H1 (cell line): ENCODE results near the gene SUPT4H1. TPM values are rescaled to one million over a fixed set of nuclear protein-coding genes. Genes with fewer than 3 reads are reported as not detected.

Experiments
- CTCF ChIA-PET: fragments of 300-600 bp; sonication (Branson Sonifier 250); formaldehyde crosslinking; loops from one replicate; lab custom pipeline; 2021; ENCODE audit not compliant: partially characterized antibody; lab: Charles Lee
- POLR2A ChIA-PET: fragments of 300-600 bp; sonication (Branson Sonifier 250); formaldehyde crosslinking; loops from one replicate; lab custom pipeline; 2021; ENCODE audit warnings: inconsistent platforms; ENCODE audit not compliant: partially characterized antibody; lab: Charles Lee
- DNase-seq, 2 experiments: peaks; one replicate each; pipeline versions ENCODE4 v3.0.0 to v3.0.0-alpha.2; 2010 to 2022; ENCODE audit warnings: low spot score in 2 of 2, low read depth in 1 of 2, mixed read lengths in 1 of 2
- FAIRE-seq: peaks from 2 replicates; lab custom pipeline; 2011; peaks lifted over from hg19 to GRCh38; lab: Jason Lieb, UNC
- H2AFZ ChIP-seq: 2 replicates; pipeline ENCODE4 v1.8.1; 2012; ENCODE audit warnings: low read length, inconsistent platforms
- H2AK5ac ChIP-seq: 2 replicates; pipeline ENCODE4 v1.6.1; 2013; ENCODE audit warnings: low read depth, low read length
- H2BK120ac ChIP-seq: replicated peaks from 2 replicates; pipeline ENCODE3; 2013; ENCODE audit warnings: low read depth, low read length, inconsistent platforms
- H2BK12ac ChIP-seq: 2 replicates; pipeline ENCODE4 v1.6.1; 2013; ENCODE audit warnings: low read depth, low read length
- H2BK15ac ChIP-seq: 2 replicates; pipeline ENCODE4 v1.6.1; 2013; ENCODE audit warnings: low read length
- H2BK20ac ChIP-seq: 2 replicates; pipeline ENCODE4 v1.6.1; 2013; ENCODE audit warnings: low read length
- H2BK5ac ChIP-seq: 2 replicates; pipeline ENCODE4 v1.6.1; 2013; ENCODE audit warnings: low read depth, low read length
- H3K14ac ChIP-seq: 2 replicates; pipeline ENCODE4 v1.6.1; 2013; ENCODE audit warnings: inconsistent platforms; ENCODE audit not compliant: insufficient read length
- H3K18ac ChIP-seq: 2 replicates; pipeline ENCODE4 v1.6.1; 2013; ENCODE audit warnings: low read length; ENCODE audit errors: extremely low read depth
- H3K23ac ChIP-seq: 2 replicates; pipeline ENCODE4 v1.6.1; 2013; ENCODE audit warnings: inconsistent platforms; ENCODE audit not compliant: insufficient read length
- H3K23me2 ChIP-seq: 2 replicates; pipeline ENCODE4 v1.6.1; 2013; ENCODE audit warnings: low read depth, low read length
- H3K27ac ChIP-seq: 2 replicates; pipeline ENCODE4 v1.6.1; 2011; ENCODE audit warnings: low read depth, low read length, inconsistent platforms
- H3K27me3 ChIP-seq, 4 experiments: replicated peaks in 1 of 4; 1 replicate in 1 of 4; 2 replicates in 3 of 4; pipeline versions ENCODE4 v1.6.1 to v1.8.1; 2011 to 2013; ENCODE audit warnings: low read length in 3 of 4, mild to moderate bottlenecking in 3 of 4, inconsistent platforms in 2 of 4, mixed read lengths in 2 of 4, moderate library complexity in 1 of 4; ENCODE audit not compliant: control insufficient read depth in 3 of 4, insufficient read depth in 3 of 4; ENCODE audit errors: extremely low read depth in 1 of 4
- H3K36me3 ChIP-seq, 4 experiments: 2 replicates each; pipeline versions ENCODE4 v1.6.1 to v1.8.1; 2011 to 2013; ENCODE audit warnings: mild to moderate bottlenecking in 4 of 4, low read length in 3 of 4, moderate library complexity in 2 of 4, control low read depth in 1 of 4, inconsistent platforms in 1 of 4; ENCODE audit not compliant: insufficient read depth in 4 of 4, control insufficient read depth in 2 of 4
- H3K4ac ChIP-seq: replicated peaks from 2 replicates; pipeline ENCODE3; 2013; ENCODE audit warnings: low read length, low read depth, mixed read lengths, inconsistent platforms; ENCODE audit not compliant: insufficient read length
- H3K4me1 ChIP-seq, 4 experiments: replicated peaks in 1 of 4; 1 replicate in 1 of 4; 2 replicates in 3 of 4; pipeline versions ENCODE4 v1.6.1 to v1.8.1; 2011 to 2013; ENCODE audit warnings: low read length in 3 of 4, inconsistent platforms in 2 of 4, mixed read lengths in 1 of 4; ENCODE audit not compliant: insufficient read depth in 4 of 4, control insufficient read depth in 3 of 4
- H3K4me2 ChIP-seq, 2 experiments: 2 replicates each; pipeline versions ENCODE4 v1.6.1 to v1.8.1; 2011 to 2013; ENCODE audit warnings: low read depth in 2 of 2, low read length in 2 of 2, control low read depth in 1 of 2, inconsistent platforms in 1 of 2, mild to moderate bottlenecking in 1 of 2; ENCODE audit not compliant: insufficient read depth in 1 of 2
- H3K4me3 ChIP-seq, 4 experiments: fragments of 200-600, 300-600 bp in 1 of 4; sonication (generic), shearing (Covaris generic), sonication (Bioruptor Twin) in 1 of 4; 2 replicates each; pipeline versions ENCODE4 v1.5.1 to v1.8.1; 2011 to 2016; ENCODE audit warnings: low read length in 4 of 4, low read depth in 3 of 4, control low read depth in 2 of 4, inconsistent platforms in 2 of 4, mild to moderate bottlenecking in 2 of 4, mixed read lengths in 1 of 4, moderate library complexity in 1 of 4; ENCODE audit not compliant: insufficient read depth in 2 of 4; ENCODE audit errors: extremely low read depth in 1 of 4
- H3K56ac ChIP-seq: replicated peaks from 2 replicates; pipeline ENCODE3; 2013; ENCODE audit warnings: low read depth, mild to moderate bottlenecking, mixed read lengths, low read length, inconsistent platforms; ENCODE audit not compliant: insufficient read length
- H3K79me1 ChIP-seq: 2 replicates; pipeline ENCODE4 v1.6.1; 2013; ENCODE audit warnings: low read depth, low read length, control low read depth
- H3K79me2 ChIP-seq, 2 experiments: 2 replicates each; pipeline versions ENCODE4 v1.6.1 to v1.8.1; 2012 to 2013; ENCODE audit warnings: low read length in 2 of 2, mild to moderate bottlenecking in 2 of 2, inconsistent platforms in 1 of 2; ENCODE audit not compliant: insufficient read depth in 2 of 2, control insufficient read depth in 1 of 2
- H3K9ac ChIP-seq, 4 experiments: replicated peaks in 1 of 4; 1 replicate in 1 of 4; 2 replicates in 3 of 4; pipeline versions ENCODE4 v1.6.1 to v1.8.1; 2011 to 2013; ENCODE audit warnings: low read depth in 3 of 4, low read length in 3 of 4, control low read depth in 2 of 4, mild to moderate bottlenecking in 2 of 4, moderate library complexity in 2 of 4, inconsistent platforms in 1 of 4; ENCODE audit errors: extremely low read depth in 1 of 4
- H3K9me3 ChIP-seq, 2 experiments: 2 replicates each; pipeline versions ENCODE4 v1.6.1 to v1.8.1; 2012 to 2013; ENCODE audit warnings: mild to moderate bottlenecking in 2 of 2, moderate library complexity in 2 of 2, control low read depth in 1 of 2, inconsistent platforms in 1 of 2, low read depth in 1 of 2, low read length in 1 of 2, mixed read lengths in 1 of 2; ENCODE audit not compliant: insufficient read depth in 2 of 2
- H4K20me1 ChIP-seq, 2 experiments: replicated peaks in 1 of 2; 2 replicates each; pipeline versions ENCODE3 to v1.8.1; 2011 to 2013; ENCODE audit warnings: inconsistent platforms in 2 of 2, low read length in 2 of 2, mild to moderate bottlenecking in 1 of 2; ENCODE audit not compliant: insufficient read depth in 2 of 2, control insufficient read depth in 1 of 2
- H4K5ac ChIP-seq: 2 replicates; pipeline ENCODE4 v1.6.1; 2013; ENCODE audit warnings: low read length, low read depth, mixed read lengths, inconsistent platforms; ENCODE audit not compliant: insufficient read length
- H4K8ac ChIP-seq: 2 replicates; pipeline ENCODE4 v1.8.0; 2013; ENCODE audit warnings: mild to moderate bottlenecking, moderate library complexity, low read length, inconsistent platforms; ENCODE audit not compliant: insufficient read depth; ENCODE audit errors: extremely low read depth
- H4K91ac ChIP-seq: replicated peaks from 2 replicates; pipeline ENCODE3; 2013; ENCODE audit warnings: low read length, mixed read lengths, inconsistent platforms; ENCODE audit not compliant: insufficient read length
- CBX5 ChIP-seq: fragments of 300-800, 300-1000 bp; sonication (generic); IDR thresholded peaks from 2 replicates; pipeline ENCODE4 v1.7.1; 2016; ENCODE audit warnings: antibody characterized with exemption, low read length, low read depth
- CBX8 ChIP-seq: fragments of 300-800, 300-1000 bp; sonication (generic); IDR thresholded peaks from 2 replicates; pipeline ENCODE4 v1.7.1; 2016; ENCODE audit warnings: low read depth, low read length, borderline replicate concordance
- JUND ChIP-seq: IDR thresholded peaks from 2 replicates; pipeline ENCODE4 v1.6.1; 2011; ENCODE audit warnings: mild to moderate bottlenecking, improper control_type of control experiment, low read length
- SAP30 ChIP-seq: fragments of 300-600 bp; sonication (generic); IDR thresholded peaks from 2 replicates; pipeline ENCODE4 v1.7.1; 2012; ENCODE audit warnings: low read length, moderate library complexity, mild to moderate bottlenecking, inconsistent platforms; ENCODE audit not compliant: insufficient read depth, insufficient replicate concordance
- SUZ12 ChIP-seq: fragments of 200-600 bp; sonication (generic); IDR thresholded peaks from 2 replicates; pipeline ENCODE4 v1.6.1; 2012; ENCODE audit warnings: mild to moderate bottlenecking, inconsistent platforms, low read length, moderate library complexity, mixed read lengths
- TAF1 ChIP-seq: IDR thresholded peaks from 2 replicates; pipeline ENCODE4 v1.6.1; 2011; ENCODE audit warnings: mild to moderate bottlenecking, low read depth, low read length
- WGBS, 2 experiments: shearing (Covaris generic) in 1 of 2; methylation state at CpG; one replicate each; pipeline versions ENCODE4 v1.1.6 to v1.1.7; 2013 to 2015; ENCODE audit warnings: low lambda C conversion rate in 2 of 2, mixed read lengths in 2 of 2, inconsistent platforms in 1 of 2, low coverage in 1 of 2, missing lambda C conversion rate in 1 of 2; ENCODE audit not compliant: insufficient replicate concordance in 2 of 2, insufficient coverage in 1 of 2, insufficient read length in 1 of 2; ENCODE audit errors: extremely low coverage in 1 of 2, missing lambda C conversion rate in 1 of 2; 5-methylcytosine and 5-hydroxymethylcytosine counted together
- polyA plus RNA-seq, 7 experiments: library from polyadenylated mRNA; depleted of rRNA in 3 of 7; stranded (reverse) in 5 of 7; unstranded in 2 of 7; fragments of >200 nt in 5 of 7; fragments of 200-250 nt in 2 of 7; gene quantifications; 1 replicate in 5 of 7; 2 replicates in 1 of 7; 4 replicates in 1 of 7; pipeline versions ENCODE4 v1.2.1 to v1.2.3, GENCODE V29; 2011 to 2013; ENCODE audit warnings: missing spikeins in 2 of 7, mixed read lengths in 2 of 7
- total RNA-seq: library from RNA; stranded (reverse); fragmentation: NEBNext Ultra II Directional; extraction: Animal tissue kit (Norgen Biotek cat#: 25700); gene quantifications from 2 replicates; pipeline ENCODE4 v1.2.1, GENCODE V29; 2021

SUPT4H1 gene
- total and polyA plus RNA-seq, 2 of the 8 experiments (the other 6 are each of a cell fraction or from before 2014, with no cell fraction given): 112 to 143 TPM

GRCh38 chr17:58340405-58340876 lies 11.6 kb downstream of the SUPT4H1 start:
- no peak overlapping the region for H4K8ac ChIP-seq
- H4K5ac ChIP-seq: no peak overlapping the region
- H2BK5ac ChIP-seq: no peak overlapping the region
- no peaks in the 10 kb centered on the region for H3K9me3 ChIP-seq
- no peaks in the 10 kb centered on the region; a peak in 2 of 7 replicates for H3K27me3 ChIP-seq
- H3K4ac ChIP-seq: no peak overlapping the region
- no peak overlapping the region for H3K27ac ChIP-seq
- H4K20me1 ChIP-seq: peaks cover 0 to 2% of the 10 kb centered on the region in 2 experiments
- no peak for FAIRE-seq
- no peak overlapping the region for H2BK15ac ChIP-seq
- H3K9ac ChIP-seq: no peak overlapping the region
- CTCF ChIA-PET: interaction anchor here (0.7 to 18.5 kb wide), 6 partner anchors 11 to 506 kb away, joined by 4 to 384 read pairs (median 6); partner anchors contain the start of genes RNF43, SUPT4H1 and TSPOAP1
- no peak overlapping the region for H3K18ac ChIP-seq
- H3K79me1 ChIP-seq: no peaks in the 10 kb centered on the region
- H3K4me2 ChIP-seq: no peak overlapping the region
- H3K56ac ChIP-seq: no peak overlapping the region
- no peaks in the 10 kb centered on the region for H3K79me2 ChIP-seq
- H3K23ac ChIP-seq: no peak overlapping the region
- no peak overlapping the region for H2BK12ac ChIP-seq
- H2BK120ac ChIP-seq: no peak overlapping the region
- no peak for DNase-seq
- no peak overlapping the region for H2AFZ ChIP-seq
- POLR2A ChIA-PET: interaction anchor here (0.6 to 11.3 kb wide), 6 partner anchors 6 to 333 kb away, joined by 3 to 149 read pairs (median 20); partner anchors contain the start of genes SUPT4H1 and TSPOAP1
- no peak overlapping the region for H2AK5ac ChIP-seq
- no peak overlapping the region for H3K14ac ChIP-seq
- H3K36me3 ChIP-seq: peaks cover 3 to 13% (median 8%) of the 10 kb centered on the region in 4 experiments; a peak in 6 of 8 replicates
- WGBS, 2 experiments: 78 to 100% methylated on average over 1 to 5 of the region's 5 CpGs
- H4K91ac ChIP-seq: no peak overlapping the region
- peaks cover 4 to 24% (median 19%) of the 10 kb centered on the region in 4 experiments for H3K4me1 ChIP-seq
- no peaks in the 10 kb centered on the region for H3K23me2 ChIP-seq
- H2BK20ac ChIP-seq: no peak overlapping the region
- no peak overlapping the region for H3K4me3 ChIP-seq
- no peak for TF ChIP-seq SAP30
- TF ChIP-seq TAF1: no peak
- TF ChIP-seq JUND: no peak
- no peak for TF ChIP-seq SUZ12
- no peak for TF ChIP-seq CBX8
- no peak for TF ChIP-seq CBX5
